Pons (tissue), 1 donor: ENCODE results near the gene TSPAN7.

ENCODE experiments used
- DNase-seq: peaks from one replicate; pipeline ENCODE4 v3.0.0-alpha.2; 2016; ENCODE audit warnings: low spot score

Gene TSPAN7

GRCh38 chrX:38561126-38561868, at the start of gene TSPAN7:
Gene TSPAN7, plus strand, starts transcription at chrX:38561542. Its CDS starts 5 bp downstream, at chrX:38561547.
- DNase-seq: peak; percentile 50

GRCh38 chrX:38513112-38513742, 48.1 kb upstream of the TSPAN7 start:
- DNase-seq: peak; percentile 3

GRCh38 chrX:38514016-38514854, 47.1 kb upstream of the TSPAN7 start:
- peak; percentile 22 for DNase-seq

GRCh38 chrX:38515291-38515690, 46.1 kb upstream of the TSPAN7 start:
- DNase-seq: no peak

GRCh38 chrX:38516196-38516774, 45.1 kb upstream of the TSPAN7 start:
- no peak for DNase-seq

- no peak for DNase-seq
Observed at GRCh38 chrX:38519651-38520050, 41.7 kb upstream of the TSPAN7 start.

- no peak for DNase-seq
Observed at GRCh38 chrX:38538134-38538533, 23.2 kb upstream of the TSPAN7 start.

GRCh38 chrX:38539748-38540147, 21.6 kb upstream of the TSPAN7 start:
- DNase-seq: no peak

- DNase-seq: no peak
Observed at GRCh38 chrX:38548508-38548907, 12.8 kb upstream of the TSPAN7 start.

GRCh38 chrX:38552721-38553120, 8.6 kb upstream of the TSPAN7 start:
- DNase-seq: no peak

- DNase-seq: no peak
Observed at GRCh38 chrX:38558686-38559085, 2.7 kb upstream of the TSPAN7 start.

GRCh38 chrX:38560776-38561125, 591 bp upstream of the TSPAN7 start:
- DNase-seq: no peak

- DNase-seq: peak; percentile 31
Observed at GRCh38 chrX:38561951-38562719, 793 bp downstream of the TSPAN7 start.

- peak; percentile 3 for DNase-seq
Observed at GRCh38 chrX:38563030-38563429, 1.7 kb downstream of the TSPAN7 start.

- DNase-seq: no peak
Observed at GRCh38 chrX:38570396-38570795, 9.1 kb downstream of the TSPAN7 start.

- DNase-seq: no peak
Observed at GRCh38 chrX:38571058-38571457, 9.7 kb downstream of the TSPAN7 start.

- no peak for DNase-seq
Observed at GRCh38 chrX:38574858-38575257, 13.5 kb downstream of the TSPAN7 start.

- DNase-seq: no peak
Observed at GRCh38 chrX:38575888-38576287, 14.5 kb downstream of the TSPAN7 start.

GRCh38 chrX:38577738-38578137, 16.4 kb downstream of the TSPAN7 start:
- no peak for DNase-seq

GRCh38 chrX:38578167-38578566, 16.8 kb downstream of the TSPAN7 start:
- DNase-seq: no peak

- no peak for DNase-seq
Observed at GRCh38 chrX:38583181-38583580, 21.8 kb downstream of the TSPAN7 start.

GRCh38 chrX:38594434-38594833, 33.1 kb downstream of the TSPAN7 start:
- no peak for DNase-seq
